ENCODE results near the gene FKBP1A.

FKBP1A gene

DNA sequence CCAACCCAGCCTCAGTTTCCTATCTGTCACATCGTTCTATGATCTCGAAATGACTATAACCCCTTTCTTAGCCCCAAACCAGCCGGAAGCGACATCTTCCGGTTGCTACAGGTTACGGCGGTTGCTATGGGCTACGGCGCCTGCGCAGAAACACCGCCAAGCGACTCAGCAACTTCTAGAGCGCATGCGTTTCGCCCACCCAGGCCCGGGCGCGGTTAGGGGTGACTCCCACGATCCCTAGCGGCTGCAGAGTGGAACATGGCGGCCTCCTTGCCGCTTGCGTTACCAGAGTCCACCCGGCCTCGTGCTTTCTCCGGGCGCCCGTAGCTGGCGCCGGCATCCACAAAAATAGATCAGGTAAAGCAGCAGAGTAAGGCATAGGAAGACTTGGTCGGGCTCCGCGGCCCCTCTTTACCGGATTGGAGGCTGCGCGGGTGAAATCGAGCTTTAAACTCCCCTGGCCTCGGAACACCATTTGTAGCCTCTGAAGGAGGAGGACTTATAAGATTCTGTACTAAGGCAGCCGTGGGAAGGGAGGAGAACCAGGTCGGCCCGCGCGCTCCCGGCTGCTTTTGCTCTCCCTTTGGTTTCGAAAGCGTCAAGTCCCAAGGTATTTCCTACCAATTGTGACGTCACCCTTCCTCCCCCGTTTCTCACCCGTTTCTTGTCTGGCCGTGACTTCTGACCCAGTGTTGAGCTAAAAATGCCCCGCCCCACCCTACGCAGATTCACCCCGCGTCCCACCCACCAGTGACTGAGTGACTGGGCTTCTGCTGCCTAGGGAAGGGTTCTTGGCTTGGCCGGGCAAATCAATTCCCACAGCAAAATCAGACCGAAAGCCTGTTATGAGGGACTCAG, 67.5 kb downstream of the FKBP1A start (continued):
- TF ChIP-seq RBAK (tag by site-specific recombination; IDR thresholded peaks at IDR 0.05) (no peak), WT1 (tag by site-specific recombination; IDR thresholded peaks at IDR 0.05) (no peak), ZNF658 (tag by site-specific recombination; IDR thresholded peaks at IDR 0.05) (no peak), ZBTB20 (tag by site-specific recombination; IDR thresholded peaks at IDR 0.05) (peak; percentile 12; the same call in 1 of the 2 replicates), ZNF664 (tag by site-specific recombination; IDR thresholded peaks at IDR 0.05) (no peak), SALL2 (tag by site-specific recombination; IDR thresholded peaks at IDR 0.05; ENCODE audit: borderline replicate concordance) (no peak), ZNF354C (tag by site-specific recombination; IDR thresholded peaks at IDR 0.05; ENCODE audit: borderline replicate concordance, low read depth) (no peak), ZNF23 (tag by site-specific recombination; IDR thresholded peaks at IDR 0.05; ENCODE audit: borderline replicate concordance) (no peak), ZNF701 (tag by site-specific recombination; IDR thresholded peaks at IDR 0.05) (no peak), ZNF37A (tag by site-specific recombination; IDR thresholded peaks at IDR 0.05) (no peak), ZNF830 (tag by site-specific recombination; IDR thresholded peaks at IDR 0.05; ENCODE audit: low read depth) (no peak), ZNF132 (tag by site-specific recombination; IDR thresholded peaks at IDR 0.05; ENCODE audit: borderline replicate concordance) (no peak), ZNF707 (tag by site-specific recombination; IDR thresholded peaks at IDR 0.05) (no peak), ZSCAN30 (tag by site-specific recombination; IDR thresholded peaks at IDR 0.05) (0 out of 2 replicates have a peak, but pooled peaks have one; percentile 28), ZNF621 (tag by site-specific recombination; IDR thresholded peaks at IDR 0.05) (no peak), KLF16 (tag by site-specific recombination; IDR thresholded peaks at IDR 0.05) (no peak), ZNF121 (tag by site-specific recombination; IDR thresholded peaks at IDR 0.05) (no peak), ZNF274 (IDR thresholded peaks at IDR 0.05; ENCODE audit: low read length) (no peak), ZNF274 (tag by site-specific recombination; IDR thresholded peaks at IDR 0.05; ENCODE audit: borderline replicate concordance) (no peak)
- TF ChIP-seq, protein P1, sequence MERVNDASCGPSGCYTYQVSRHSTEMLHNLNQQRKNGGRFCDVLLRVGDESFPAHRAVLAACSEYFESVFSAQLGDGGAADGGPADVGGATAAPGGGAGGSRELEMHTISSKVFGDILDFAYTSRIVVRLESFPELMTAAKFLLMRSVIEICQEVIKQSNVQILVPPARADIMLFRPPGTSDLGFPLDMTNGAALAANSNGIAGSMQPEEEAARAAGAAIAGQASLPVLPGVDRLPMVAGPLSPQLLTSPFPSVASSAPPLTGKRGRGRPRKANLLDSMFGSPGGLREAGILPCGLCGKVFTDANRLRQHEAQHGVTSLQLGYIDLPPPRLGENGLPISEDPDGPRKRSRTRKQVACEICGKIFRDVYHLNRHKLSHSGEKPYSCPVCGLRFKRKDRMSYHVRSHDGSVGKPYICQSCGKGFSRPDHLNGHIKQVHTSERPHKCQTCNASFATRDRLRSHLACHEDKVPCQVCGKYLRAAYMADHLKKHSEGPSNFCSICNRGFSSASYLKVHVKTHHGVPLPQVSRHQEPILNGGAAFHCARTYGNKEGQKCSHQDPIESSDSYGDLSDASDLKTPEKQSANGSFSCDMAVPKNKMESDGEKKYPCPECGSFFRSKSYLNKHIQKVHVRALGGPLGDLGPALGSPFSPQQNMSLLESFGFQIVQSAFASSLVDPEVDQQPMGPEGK (tag by site-specific recombination; IDR thresholded peaks at IDR 0.05): no peak
- TF ChIP-seq, protein P2, sequence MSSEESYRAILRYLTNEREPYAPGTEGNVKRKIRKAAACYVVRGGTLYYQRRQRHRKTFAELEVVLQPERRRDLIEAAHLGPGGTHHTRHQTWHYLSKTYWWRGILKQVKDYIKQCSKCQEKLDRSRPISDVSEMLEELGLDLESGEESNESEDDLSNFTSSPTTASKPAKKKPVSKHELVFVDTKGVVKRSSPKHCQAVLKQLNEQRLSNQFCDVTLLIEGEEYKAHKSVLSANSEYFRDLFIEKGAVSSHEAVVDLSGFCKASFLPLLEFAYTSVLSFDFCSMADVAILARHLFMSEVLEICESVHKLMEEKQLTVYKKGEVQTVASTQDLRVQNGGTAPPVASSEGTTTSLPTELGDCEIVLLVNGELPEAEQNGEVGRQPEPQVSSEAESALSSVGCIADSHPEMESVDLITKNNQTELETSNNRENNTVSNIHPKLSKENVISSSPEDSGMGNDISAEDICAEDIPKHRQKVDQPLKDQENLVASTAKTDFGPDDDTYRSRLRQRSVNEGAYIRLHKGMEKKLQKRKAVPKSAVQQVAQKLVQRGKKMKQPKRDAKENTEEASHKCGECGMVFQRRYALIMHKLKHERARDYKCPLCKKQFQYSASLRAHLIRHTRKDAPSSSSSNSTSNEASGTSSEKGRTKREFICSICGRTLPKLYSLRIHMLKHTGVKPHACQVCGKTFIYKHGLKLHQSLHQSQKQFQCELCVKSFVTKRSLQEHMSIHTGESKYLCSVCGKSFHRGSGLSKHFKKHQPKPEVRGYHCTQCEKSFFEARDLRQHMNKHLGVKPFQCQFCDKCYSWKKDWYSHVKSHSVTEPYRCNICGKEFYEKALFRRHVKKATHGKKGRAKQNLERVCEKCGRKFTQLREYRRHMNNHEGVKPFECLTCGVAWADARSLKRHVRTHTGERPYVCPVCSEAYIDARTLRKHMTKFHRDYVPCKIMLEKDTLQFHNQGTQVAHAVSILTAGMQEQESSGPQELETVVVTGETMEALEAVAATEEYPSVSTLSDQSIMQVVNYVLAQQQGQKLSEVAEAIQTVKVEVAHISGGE (tag by site-specific recombination; conservative IDR thresholded peaks at IDR 0.05; ENCODE audit: low read depth): 0 out of 2 replicates have a peak, but pooled peaks have one; percentile 32
- TF ChIP-seq, protein P3, sequence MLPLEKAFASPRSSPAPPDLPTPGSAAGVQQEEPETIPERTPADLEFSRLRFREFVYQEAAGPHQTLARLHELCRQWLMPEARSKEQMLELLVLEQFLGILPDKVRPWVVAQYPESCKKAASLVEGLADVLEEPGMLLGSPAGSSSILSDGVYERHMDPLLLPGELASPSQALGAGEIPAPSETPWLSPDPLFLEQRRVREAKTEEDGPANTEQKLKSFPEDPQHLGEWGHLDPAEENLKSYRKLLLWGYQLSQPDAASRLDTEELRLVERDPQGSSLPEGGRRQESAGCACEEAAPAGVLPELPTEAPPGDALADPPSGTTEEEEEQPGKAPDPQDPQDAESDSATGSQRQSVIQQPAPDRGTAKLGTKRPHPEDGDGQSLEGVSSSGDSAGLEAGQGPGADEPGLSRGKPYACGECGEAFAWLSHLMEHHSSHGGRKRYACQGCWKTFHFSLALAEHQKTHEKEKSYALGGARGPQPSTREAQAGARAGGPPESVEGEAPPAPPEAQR (tag by site-specific recombination; IDR thresholded peaks at IDR 0.05): no peak
- TF ChIP-seq, protein P4, sequence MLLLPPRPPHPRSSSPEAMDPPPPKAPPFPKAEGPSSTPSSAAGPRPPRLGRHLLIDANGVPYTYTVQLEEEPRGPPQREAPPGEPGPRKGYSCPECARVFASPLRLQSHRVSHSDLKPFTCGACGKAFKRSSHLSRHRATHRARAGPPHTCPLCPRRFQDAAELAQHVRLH (tag by site-specific recombination; IDR thresholded peaks at IDR 0.05): no peak
- TF ChIP-seq, protein P5, sequence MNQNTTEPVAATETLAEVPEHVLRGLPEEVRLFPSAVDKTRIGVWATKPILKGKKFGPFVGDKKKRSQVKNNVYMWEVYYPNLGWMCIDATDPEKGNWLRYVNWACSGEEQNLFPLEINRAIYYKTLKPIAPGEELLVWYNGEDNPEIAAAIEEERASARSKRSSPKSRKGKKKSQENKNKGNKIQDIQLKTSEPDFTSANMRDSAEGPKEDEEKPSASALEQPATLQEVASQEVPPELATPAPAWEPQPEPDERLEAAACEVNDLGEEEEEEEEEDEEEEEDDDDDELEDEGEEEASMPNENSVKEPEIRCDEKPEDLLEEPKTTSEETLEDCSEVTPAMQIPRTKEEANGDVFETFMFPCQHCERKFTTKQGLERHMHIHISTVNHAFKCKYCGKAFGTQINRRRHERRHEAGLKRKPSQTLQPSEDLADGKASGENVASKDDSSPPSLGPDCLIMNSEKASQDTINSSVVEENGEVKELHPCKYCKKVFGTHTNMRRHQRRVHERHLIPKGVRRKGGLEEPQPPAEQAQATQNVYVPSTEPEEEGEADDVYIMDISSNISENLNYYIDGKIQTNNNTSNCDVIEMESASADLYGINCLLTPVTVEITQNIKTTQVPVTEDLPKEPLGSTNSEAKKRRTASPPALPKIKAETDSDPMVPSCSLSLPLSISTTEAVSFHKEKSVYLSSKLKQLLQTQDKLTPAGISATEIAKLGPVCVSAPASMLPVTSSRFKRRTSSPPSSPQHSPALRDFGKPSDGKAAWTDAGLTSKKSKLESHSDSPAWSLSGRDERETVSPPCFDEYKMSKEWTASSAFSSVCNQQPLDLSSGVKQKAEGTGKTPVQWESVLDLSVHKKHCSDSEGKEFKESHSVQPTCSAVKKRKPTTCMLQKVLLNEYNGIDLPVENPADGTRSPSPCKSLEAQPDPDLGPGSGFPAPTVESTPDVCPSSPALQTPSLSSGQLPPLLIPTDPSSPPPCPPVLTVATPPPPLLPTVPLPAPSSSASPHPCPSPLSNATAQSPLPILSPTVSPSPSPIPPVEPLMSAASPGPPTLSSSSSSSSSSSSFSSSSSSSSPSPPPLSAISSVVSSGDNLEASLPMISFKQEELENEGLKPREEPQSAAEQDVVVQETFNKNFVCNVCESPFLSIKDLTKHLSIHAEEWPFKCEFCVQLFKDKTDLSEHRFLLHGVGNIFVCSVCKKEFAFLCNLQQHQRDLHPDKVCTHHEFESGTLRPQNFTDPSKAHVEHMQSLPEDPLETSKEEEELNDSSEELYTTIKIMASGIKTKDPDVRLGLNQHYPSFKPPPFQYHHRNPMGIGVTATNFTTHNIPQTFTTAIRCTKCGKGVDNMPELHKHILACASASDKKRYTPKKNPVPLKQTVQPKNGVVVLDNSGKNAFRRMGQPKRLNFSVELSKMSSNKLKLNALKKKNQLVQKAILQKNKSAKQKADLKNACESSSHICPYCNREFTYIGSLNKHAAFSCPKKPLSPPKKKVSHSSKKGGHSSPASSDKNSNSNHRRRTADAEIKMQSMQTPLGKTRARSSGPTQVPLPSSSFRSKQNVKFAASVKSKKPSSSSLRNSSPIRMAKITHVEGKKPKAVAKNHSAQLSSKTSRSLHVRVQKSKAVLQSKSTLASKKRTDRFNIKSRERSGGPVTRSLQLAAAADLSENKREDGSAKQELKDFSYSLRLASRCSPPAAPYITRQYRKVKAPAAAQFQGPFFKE (tag by site-specific recombination; IDR thresholded peaks at IDR 0.05; ENCODE audit: borderline replicate concordance): no peak
